A549 (cell line): ENCODE measurements around the gene ARGFX.
A peak's percentile ranks its signal among the peaks of the same experiment; 100 is the strongest.

Experiments
- CTCF ChIP-seq: fragments of >200 bp; sonication (Bioruptor Twin); formaldehyde crosslinking; IDR thresholded peaks from 3 replicates; pipeline ENCODE4 v1.5.1; 2016
- HDAC2 ChIP-seq: fragments of 200-600 bp; sonication (generic); IDR thresholded peaks from 2 replicates; pipeline ENCODE4 v1.6.1; 2016
- JUN ChIP-seq, 2 experiments: fragments of >200 bp; sonication (Bioruptor Twin); formaldehyde crosslinking; IDR thresholded peaks; 2 replicates in 1 of 2; 3 replicates in 1 of 2; pipeline ENCODE4 v1.6.1; 2016 to 2017
- SMC3 ChIP-seq: fragments of >200 bp; sonication (Bioruptor Twin); formaldehyde crosslinking; IDR thresholded peaks from 3 replicates; pipeline ENCODE4 v1.6.1; 2018; ENCODE audit warnings: inconsistent platforms

GRCh38 chr3:121545574-121546455, 21.9 kb upstream of the ARGFX start, which contains the start of gene POLQ:
- no peak for TF ChIP-seq SMC3
- TF ChIP-seq CTCF = no peak
- 0 out of 2 replicates have a peak, but pooled peaks have one; percentile 76 for TF ChIP-seq HDAC2
- peak; percentile 5 to 86; a peak in 3 of 5 replicates for TF ChIP-seq JUN (IDR thresholded peaks at IDR 0.05)
